SK-N-SH (cell line): Measurements from ENCODE around the gene HARS1. TPM values are rescaled to one million over a fixed set of nuclear protein-coding genes. Genes with fewer than 3 reads are reported as not detected.
"Not testable (repeated sequence)": the region's sequence is repeated elsewhere in the genome, so short reads cannot be mapped to it uniquely, and the experiment has no call there.

ENCODE experiments used
- CTCF ChIA-PET: fragments of 300-600, 350-600 bp; formaldehyde crosslinking; extraction: SDS; loops from one replicate; lab custom pipeline; 2021; lab: Yijun Ruan, JAX
- POLR2A ChIA-PET: fragments of 350-600 bp; sonication (Branson Sonifier 250); formaldehyde crosslinking; extraction: SDS; loops from one replicate; lab custom pipeline; 2020; ENCODE audit warnings: antibody characterized with exemption, inconsistent platforms; lab: Yijun Ruan, JAX
- DNase-seq: peaks from one replicate; pipeline ENCODE4 v3.0.0; 2012
- H2AFZ ChIP-seq: fragments of 200-600 bp; sonication (generic); 2 replicates; pipeline ENCODE4 v1.8.1; 2016; ENCODE audit warnings: antibody characterized with exemption, mild to moderate bottlenecking, low read depth
- H3F3A ChIP-seq: fragments of 200-600 bp; sonication (generic); replicated peaks from 2 replicates; pipeline ENCODE3; 2016; ENCODE audit warnings: antibody characterized with exemption, mild to moderate bottlenecking; ENCODE audit not compliant: insufficient read depth
- H3K27ac ChIP-seq, 2 experiments: fragments of 200-500 bp in 1 of 2; fragments of 200-600 bp in 1 of 2; sonication (Bioruptor generic) in 1 of 2; sonication (generic), shearing (Covaris generic) in 1 of 2; 2 replicates each; pipeline versions ENCODE4 v1.5.1 to v1.6.1; 2014 to 2016; ENCODE audit warnings: low read depth in 2 of 2, inconsistent platforms in 1 of 2, low read length in 1 of 2, mild to moderate bottlenecking in 1 of 2, mixed read lengths in 1 of 2
- H3K27me3 ChIP-seq: fragments of 200-600 bp; sonication (generic), shearing (Covaris generic); 2 replicates; pipeline ENCODE4 v1.6.1; 2016; ENCODE audit warnings: mixed run types; ENCODE audit not compliant: insufficient read depth
- H3K36me3 ChIP-seq, 2 experiments: fragments of 200-500 bp in 1 of 2; fragments of 200-600 bp in 1 of 2; sonication (Bioruptor generic) in 1 of 2; sonication (generic) in 1 of 2; replicated peaks in 1 of 2; 2 replicates each; pipeline versions ENCODE3 to v1.5.1; 2014 to 2016; ENCODE audit warnings: low read length in 1 of 2, mild to moderate bottlenecking in 1 of 2; ENCODE audit not compliant: insufficient read depth in 2 of 2, control insufficient read depth in 1 of 2
- H3K4me1 ChIP-seq, 2 experiments: fragments of 200-500 bp in 1 of 2; fragments of 200-600 bp in 1 of 2; sonication (Bioruptor generic) in 1 of 2; sonication (generic), shearing (Covaris generic) in 1 of 2; 2 replicates each; pipeline versions ENCODE4 v1.5.1 to v1.6.1; 2014 to 2016; ENCODE audit warnings: low read depth in 1 of 2, low read length in 1 of 2, mixed run types in 1 of 2; ENCODE audit not compliant: insufficient read depth in 2 of 2, control insufficient read depth in 1 of 2
- H3K4me2 ChIP-seq: fragments of 200-600 bp; sonication (generic), shearing (Covaris generic); 2 replicates; pipeline ENCODE4 v1.6.1; 2017; ENCODE audit warnings: mixed run types
- H3K4me3 ChIP-seq, 2 experiments: fragments of 200-500 bp in 1 of 2; fragments of 200-600 bp in 1 of 2; sonication (Bioruptor generic) in 1 of 2; sonication (generic), shearing (Covaris generic) in 1 of 2; 2 replicates each; pipeline versions ENCODE4 v1.5.1 to v1.8.1; 2014 to 2016; ENCODE audit warnings: low read depth in 2 of 2, inconsistent platforms in 1 of 2, low read length in 1 of 2, mild to moderate bottlenecking in 1 of 2, mixed read lengths in 1 of 2, moderate library complexity in 1 of 2
- H3K79me2 ChIP-seq: fragments of 200-600 bp; sonication (generic); 2 replicates; pipeline ENCODE4 v1.8.1; 2017; ENCODE audit warnings: mild to moderate bottlenecking; ENCODE audit not compliant: insufficient read depth
- H3K9ac ChIP-seq: fragments of 200-600 bp; sonication (generic); 2 replicates; pipeline ENCODE4 v1.6.1; 2017; ENCODE audit warnings: mixed run types
- H3K9me2 ChIP-seq: fragments of 200-600 bp; sonication (generic); 2 replicates; pipeline ENCODE4 v1.6.1; 2017; ENCODE audit warnings: mixed run types
- H3K9me3 ChIP-seq: fragments of 200-600 bp; sonication (generic); 2 replicates; pipeline ENCODE4 v1.6.1; 2017; ENCODE audit warnings: mixed run types, mild to moderate bottlenecking, moderate library complexity
- H4K20me1 ChIP-seq: fragments of 200-600 bp; sonication (generic); 2 replicates; pipeline ENCODE4 v1.6.1; 2017; ENCODE audit warnings: mild to moderate bottlenecking, mixed run types; ENCODE audit not compliant: insufficient read depth
- CHD2 ChIP-seq: fragments of 150-350 bp; IDR thresholded peaks from 2 replicates; pipeline ENCODE4 v1.6.1; 2018; ENCODE audit warnings: low read length; ENCODE audit not compliant: partially characterized antibody
- EP300 ChIP-seq, 2 experiments: IDR thresholded peaks; 2 replicates each; pipeline versions ENCODE4 v1.4.0 to v1.6.1; 2012; ENCODE audit warnings: borderline replicate concordance in 1 of 2, low read depth in 1 of 2, low read length in 1 of 2
- FOXM1 ChIP-seq: IDR thresholded peaks from 2 replicates; pipeline ENCODE4 v1.4.0; 2012; ENCODE audit warnings: low read depth, mild to moderate bottlenecking
- NRF1 ChIP-seq: IDR thresholded peaks from 2 replicates; pipeline ENCODE4 v1.6.1; 2012; ENCODE audit warnings: low read depth, mild to moderate bottlenecking, low read length
- PBX3 ChIP-seq: IDR thresholded peaks from 2 replicates; pipeline ENCODE4; 2012
- RAD21 ChIP-seq: IDR thresholded peaks from 2 replicates; pipeline ENCODE4 v1.6.1; 2012; ENCODE audit warnings: mild to moderate bottlenecking, low read length
- RXRA ChIP-seq: IDR thresholded peaks from 2 replicates; pipeline ENCODE4 v1.4.0; 2012; ENCODE audit warnings: low read depth, mild to moderate bottlenecking, borderline replicate concordance
- SMC3 ChIP-seq: IDR thresholded peaks from 2 replicates; pipeline ENCODE4 v1.6.1; 2012; ENCODE audit warnings: low read depth, low read length, improper control_type of control experiment
- WGBS: methylation state at CpG from one replicate; pipeline ENCODE4 v1.1.6; 2017; ENCODE audit warnings: low lambda C conversion rate; 5-methylcytosine and 5-hydroxymethylcytosine counted together
- polyA plus RNA-seq, 3 experiments: library from polyadenylated mRNA; depleted of rRNA; stranded (reverse); fragments of >200 nt; gene quantifications; 2 replicates each; pipeline ENCODE4 v1.2.3, GENCODE V29; 2012
- TF ChIP-seq, protein P1 (sequence below): IDR thresholded peaks from 2 replicates; pipeline ENCODE4 v1.6.1; 2012; ENCODE audit warnings: mild to moderate bottlenecking, low read depth, low read length, moderate library complexity
- TF ChIP-seq, protein P2 (sequence below): IDR thresholded peaks from 2 replicates; pipeline ENCODE4 v1.4.0; 2012; ENCODE audit warnings: low read depth

HARS1 gene
- polyA plus RNA-seq, 1 of the 3 experiments (the other 2 are of a cell fraction), result 124 TPM

DNA sequence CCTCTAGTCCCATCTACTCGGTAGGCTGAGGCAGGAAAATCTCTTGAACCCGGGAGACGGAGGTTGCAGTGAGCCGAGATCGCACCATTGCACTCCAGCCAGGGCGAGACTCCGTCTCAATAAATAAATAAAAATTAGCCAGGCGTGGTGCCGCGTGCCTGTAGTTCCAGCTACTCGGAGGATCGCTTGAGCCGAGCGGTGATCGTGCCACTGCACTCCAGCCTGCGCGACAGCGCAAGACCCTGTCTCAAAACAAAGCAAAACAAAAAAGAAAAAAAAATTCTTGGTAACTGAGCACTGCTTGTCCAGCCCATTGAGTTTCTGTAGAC is 27.2 kb downstream of the HARS1 start:
- WGBS, result 3% methylated on average over 18 of the region's 18 CpGs
- H3K27ac ChIP-seq, result peak overlapping the region; percentile 89 to 94
- no peaks in the 10 kb centered on the region for H3K9me2 ChIP-seq
- H2AFZ ChIP-seq, result peak overlapping the region; percentile 82
- H3K4me1 ChIP-seq, result peaks cover 0 to 4% of the 10 kb centered on the region in 2 experiments; a peak in 2 of 4 replicates
- H3K9ac ChIP-seq, result peak overlapping the region; percentile 85
- ChIA-PET POLR2A (interaction anchor here (0.6 to 3.1 kb wide), 6 partner anchors 9 to 990 kb away, joined by 3 to 14 read pairs (median 4); partner anchors contain the start of genes DND1, HARS1, HARS2 and IK), CTCF (interaction anchor here (2.5 kb wide), 1 partner anchor 17 kb away, joined by 11 read pairs; the partner anchor contains the start of genes IK and NDUFA2)
- peaks cover 27% of the 10 kb centered on the region for H3F3A ChIP-seq
- no peak for DNase-seq
- H3K4me3 ChIP-seq, result peak overlapping the region; percentile 78 to 88
- H3K9me3 ChIP-seq, result no peaks in the 10 kb centered on the region
- no peaks in the 10 kb centered on the region for H3K27me3 ChIP-seq
- H4K20me1 ChIP-seq, result 0 out of 2 replicates have a peak, but pooled peaks cover 5% of the 10 kb centered on the region
- H3K36me3 ChIP-seq, result peaks cover 42 to 65% of the 10 kb centered on the region in 2 experiments
- peak overlapping the region; percentile 71 for H3K4me2 ChIP-seq
- peaks cover 41% of the 10 kb centered on the region for H3K79me2 ChIP-seq
- no peak for TF ChIP-seq FOXM1
- TF ChIP-seq, protein P1, sequence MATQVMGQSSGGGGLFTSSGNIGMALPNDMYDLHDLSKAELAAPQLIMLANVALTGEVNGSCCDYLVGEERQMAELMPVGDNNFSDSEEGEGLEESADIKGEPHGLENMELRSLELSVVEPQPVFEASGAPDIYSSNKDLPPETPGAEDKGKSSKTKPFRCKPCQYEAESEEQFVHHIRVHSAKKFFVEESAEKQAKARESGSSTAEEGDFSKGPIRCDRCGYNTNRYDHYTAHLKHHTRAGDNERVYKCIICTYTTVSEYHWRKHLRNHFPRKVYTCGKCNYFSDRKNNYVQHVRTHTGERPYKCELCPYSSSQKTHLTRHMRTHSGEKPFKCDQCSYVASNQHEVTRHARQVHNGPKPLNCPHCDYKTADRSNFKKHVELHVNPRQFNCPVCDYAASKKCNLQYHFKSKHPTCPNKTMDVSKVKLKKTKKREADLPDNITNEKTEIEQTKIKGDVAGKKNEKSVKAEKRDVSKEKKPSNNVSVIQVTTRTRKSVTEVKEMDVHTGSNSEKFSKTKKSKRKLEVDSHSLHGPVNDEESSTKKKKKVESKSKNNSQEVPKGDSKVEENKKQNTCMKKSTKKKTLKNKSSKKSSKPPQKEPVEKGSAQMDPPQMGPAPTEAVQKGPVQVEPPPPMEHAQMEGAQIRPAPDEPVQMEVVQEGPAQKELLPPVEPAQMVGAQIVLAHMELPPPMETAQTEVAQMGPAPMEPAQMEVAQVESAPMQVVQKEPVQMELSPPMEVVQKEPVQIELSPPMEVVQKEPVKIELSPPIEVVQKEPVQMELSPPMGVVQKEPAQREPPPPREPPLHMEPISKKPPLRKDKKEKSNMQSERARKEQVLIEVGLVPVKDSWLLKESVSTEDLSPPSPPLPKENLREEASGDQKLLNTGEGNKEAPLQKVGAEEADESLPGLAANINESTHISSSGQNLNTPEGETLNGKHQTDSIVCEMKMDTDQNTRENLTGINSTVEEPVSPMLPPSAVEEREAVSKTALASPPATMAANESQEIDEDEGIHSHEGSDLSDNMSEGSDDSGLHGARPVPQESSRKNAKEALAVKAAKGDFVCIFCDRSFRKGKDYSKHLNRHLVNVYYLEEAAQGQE, result no peak
- no peak for TF ChIP-seq SMC3
- no peak for TF ChIP-seq NRF1
- TF ChIP-seq EP300 (IDR thresholded peaks at IDR 0.05; ENCODE audit: borderline replicate concordance in 1 of 2, low read depth in 1 of 2, low read length in 1 of 2), result no peak
- TF ChIP-seq, protein P2, sequence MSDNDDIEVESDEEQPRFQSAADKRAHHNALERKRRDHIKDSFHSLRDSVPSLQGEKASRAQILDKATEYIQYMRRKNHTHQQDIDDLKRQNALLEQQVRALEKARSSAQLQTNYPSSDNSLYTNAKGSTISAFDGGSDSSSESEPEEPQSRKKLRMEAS, result no peak
- TF ChIP-seq PBX3, result no peak
- no peak for TF ChIP-seq RAD21
- no peak for TF ChIP-seq RXRA
- TF ChIP-seq CHD2, result no peak

DNA sequence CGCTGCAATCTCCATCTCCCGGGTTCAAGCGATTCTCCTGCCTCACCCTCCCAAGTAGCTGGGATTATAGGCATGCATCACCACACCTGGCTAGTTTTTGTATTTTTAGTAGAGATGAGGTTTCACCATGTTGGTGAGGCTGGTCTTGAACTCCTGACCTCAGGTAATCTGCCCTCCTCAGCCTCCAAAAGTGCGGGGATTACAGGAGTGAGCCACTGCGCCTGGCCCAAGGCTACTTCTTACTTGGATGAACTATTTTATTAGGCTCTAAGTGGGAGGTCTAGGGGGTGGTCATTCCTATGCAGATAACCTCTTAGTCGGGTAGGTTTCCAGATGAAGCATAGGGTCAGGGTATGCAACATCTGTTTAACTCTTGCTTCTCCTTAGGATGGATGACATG is 30.8 kb downstream of the HARS1 start:
- H3K27ac ChIP-seq, H3K4me2 ChIP-seq, H3K27me3 ChIP-seq, POLR2A ChIA-PET, DNase-seq, H3K4me3 ChIP-seq, H3K4me1 ChIP-seq, H3K9me2 ChIP-seq, H4K20me1 ChIP-seq, H3K79me2 ChIP-seq, H2AFZ ChIP-seq, H3K9ac ChIP-seq, H3K9me3 ChIP-seq: not testable (repeated sequence)
- peaks cover 23% of the 10 kb centered on the region for H3F3A ChIP-seq
- H3K36me3 ChIP-seq, result peaks cover 51 to 64% of the 10 kb centered on the region in 2 experiments
- whole genome bisulfite sequencing, result 94% methylated on average over 6 of the region's 6 CpGs
- CTCF ChIA-PET, result interaction anchor here (0.9 kb wide), 1 partner anchor 60 kb away, joined by 3 read pairs; no protein-coding TSS in a partner anchor
